Brain microvascular endothelial cell (primary cell): ENCODE data around the gene GNAI2.
A peak's percentile ranks its signal among the peaks of the same experiment; 100 is the strongest.

ENCODE experiments used
- DNase-seq: peaks from one replicate; pipeline ENCODE4 v3.0.0-alpha.2; 2020
- H3K27ac ChIP-seq: fragments of 250-450 bp; sonication (Bioruptor Pico); 2 replicates; pipeline ENCODE4 v1.5.1; 2020; ENCODE audit warnings: mild to moderate bottlenecking, moderate library complexity
- H3K27me3 ChIP-seq: fragments of 250-450 bp; sonication (Bioruptor Pico); replicated peaks from 2 replicates; pipeline ENCODE4 v1.5.1; 2020; ENCODE audit warnings: mild to moderate bottlenecking
- H3K36me3 ChIP-seq: fragments of 250-450 bp; sonication (Bioruptor Pico); replicated peaks from 2 replicates; pipeline ENCODE4 v1.5.1; 2020; ENCODE audit warnings: mild to moderate bottlenecking
- H3K4me3 ChIP-seq: 2 replicates; pipeline ENCODE4 v1.5.1; 2011; ENCODE audit warnings: low read depth, mild to moderate bottlenecking, control low read depth, low read length, moderate library complexity
- in situ Hi-C: cut with HindIII; loops from 2 replicates; pipeline ENCODE4 v1.10.0; 2017; ENCODE audit warnings: low sequenced_read_pairs, low pct_ligation_motif_present
- TF ChIP-seq, protein P1 (sequence below): IDR thresholded peaks from 2 replicates; pipeline ENCODE4 v1.5.1; 2011; ENCODE audit warnings: low read depth, mild to moderate bottlenecking, moderate library complexity, low read length, control low read depth, inconsistent platforms; ENCODE audit errors: missing control alignments

The GNAI2 gene

GRCh38 chr3:50212502-50212901 lies 23.5 kb upstream of the GNAI2 start:
- H3K27ac ChIP-seq = no peak overlapping the region
- DNase-seq = no peak
- no peaks in the 10 kb centered on the region for H3K27me3 ChIP-seq
- no peaks in the 10 kb centered on the region for H3K36me3 ChIP-seq
- no peak overlapping the region for H3K4me3 ChIP-seq
- in situ Hi-C loops = no loop called here
- TF ChIP-seq, protein P1, sequence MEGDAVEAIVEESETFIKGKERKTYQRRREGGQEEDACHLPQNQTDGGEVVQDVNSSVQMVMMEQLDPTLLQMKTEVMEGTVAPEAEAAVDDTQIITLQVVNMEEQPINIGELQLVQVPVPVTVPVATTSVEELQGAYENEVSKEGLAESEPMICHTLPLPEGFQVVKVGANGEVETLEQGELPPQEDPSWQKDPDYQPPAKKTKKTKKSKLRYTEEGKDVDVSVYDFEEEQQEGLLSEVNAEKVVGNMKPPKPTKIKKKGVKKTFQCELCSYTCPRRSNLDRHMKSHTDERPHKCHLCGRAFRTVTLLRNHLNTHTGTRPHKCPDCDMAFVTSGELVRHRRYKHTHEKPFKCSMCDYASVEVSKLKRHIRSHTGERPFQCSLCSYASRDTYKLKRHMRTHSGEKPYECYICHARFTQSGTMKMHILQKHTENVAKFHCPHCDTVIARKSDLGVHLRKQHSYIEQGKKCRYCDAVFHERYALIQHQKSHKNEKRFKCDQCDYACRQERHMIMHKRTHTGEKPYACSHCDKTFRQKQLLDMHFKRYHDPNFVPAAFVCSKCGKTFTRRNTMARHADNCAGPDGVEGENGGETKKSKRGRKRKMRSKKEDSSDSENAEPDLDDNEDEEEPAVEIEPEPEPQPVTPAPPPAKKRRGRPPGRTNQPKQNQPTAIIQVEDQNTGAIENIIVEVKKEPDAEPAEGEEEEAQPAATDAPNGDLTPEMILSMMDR = peak; percentile 5

GRCh38 chr3:50212971-50213370 lies 23.0 kb upstream of the GNAI2 start:
- no peaks in the 10 kb centered on the region for H3K36me3 ChIP-seq
- no peak overlapping the region for H3K4me3 ChIP-seq
- no peak for DNase-seq
- in situ Hi-C loops = no loop called here
- H3K27me3 ChIP-seq = no peaks in the 10 kb centered on the region
- no peak overlapping the region for H3K27ac ChIP-seq
- TF ChIP-seq, protein P1 = no peak

DNA sequence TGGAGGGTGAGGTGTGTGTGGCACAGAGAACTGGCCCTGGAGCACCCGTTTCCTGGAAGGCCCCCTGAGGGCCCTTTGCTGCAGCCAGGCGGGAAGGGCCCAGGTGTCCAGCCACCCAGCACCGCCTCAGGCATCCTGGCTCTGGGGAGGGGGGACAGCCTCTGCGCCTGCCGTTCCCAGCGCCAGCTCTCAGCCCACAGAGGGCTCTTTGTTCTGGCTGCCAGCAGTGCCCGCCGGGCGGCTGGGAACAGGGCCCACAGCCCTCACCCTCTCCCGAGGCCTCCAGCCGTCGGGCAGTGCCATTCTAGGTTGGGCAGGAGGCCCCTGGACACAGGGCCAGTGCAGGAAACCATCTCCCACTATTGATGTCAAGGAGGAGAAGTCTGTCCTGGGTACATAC lies 22.6 kb upstream of the GNAI2 start:
- no peak overlapping the region for H3K4me3 ChIP-seq
- H3K27ac ChIP-seq = no peak overlapping the region
- H3K36me3 ChIP-seq = no peaks in the 10 kb centered on the region
- H3K27me3 ChIP-seq = no peaks in the 10 kb centered on the region
- no peak for DNase-seq
- TF ChIP-seq, protein P1 = no peak
- in situ Hi-C loops = no loop called here

DNA sequence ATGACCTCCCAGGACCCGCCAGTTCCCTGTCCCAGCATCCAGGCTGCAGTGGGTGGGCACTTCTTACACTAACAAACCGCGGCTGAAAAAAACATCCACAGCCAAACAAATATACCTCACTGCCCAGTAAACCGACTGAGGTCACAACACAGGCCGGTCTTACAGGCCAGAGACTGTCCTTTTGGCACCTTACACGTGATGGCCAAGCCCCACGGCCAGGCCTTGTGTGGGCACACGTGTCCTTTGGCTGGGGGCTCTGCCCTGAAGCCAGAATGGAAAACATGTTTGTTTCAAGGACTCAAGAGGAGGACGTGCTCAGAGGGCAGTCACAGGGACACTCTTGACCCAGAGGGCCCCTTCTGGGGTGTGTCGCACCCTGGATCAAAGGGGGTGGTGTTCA lies 21.2 kb upstream of the GNAI2 start:
- in situ Hi-C loops = no loop called here
- no peak for DNase-seq
- H3K27ac ChIP-seq = no peak overlapping the region
- H3K27me3 ChIP-seq = no peaks in the 10 kb centered on the region
- no peak overlapping the region for H3K4me3 ChIP-seq
- H3K36me3 ChIP-seq = no peaks in the 10 kb centered on the region
- TF ChIP-seq, protein P1 = no peak

DNA sequence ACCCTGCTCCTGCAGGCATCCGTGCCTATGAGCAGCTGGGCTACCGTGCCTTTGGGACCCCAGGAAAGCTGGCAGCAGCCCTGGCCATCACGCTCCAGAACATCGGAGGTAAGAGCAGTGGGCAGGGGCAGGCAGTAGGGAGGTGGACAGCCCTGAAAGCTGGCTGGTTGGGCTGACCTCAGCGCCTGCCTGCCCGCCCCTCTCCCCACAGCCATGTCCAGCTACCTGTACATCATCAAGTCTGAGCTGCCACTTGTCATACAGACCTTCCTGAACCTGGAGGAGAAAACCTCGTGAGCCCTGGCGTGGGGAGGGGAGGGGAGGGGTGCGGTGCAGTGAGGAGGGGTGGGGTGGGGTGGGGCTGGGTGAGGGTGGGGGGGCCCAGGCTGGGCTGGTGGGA lies 20.5 kb upstream of the GNAI2 start:
- TF ChIP-seq, protein P1 = no peak

DNA sequence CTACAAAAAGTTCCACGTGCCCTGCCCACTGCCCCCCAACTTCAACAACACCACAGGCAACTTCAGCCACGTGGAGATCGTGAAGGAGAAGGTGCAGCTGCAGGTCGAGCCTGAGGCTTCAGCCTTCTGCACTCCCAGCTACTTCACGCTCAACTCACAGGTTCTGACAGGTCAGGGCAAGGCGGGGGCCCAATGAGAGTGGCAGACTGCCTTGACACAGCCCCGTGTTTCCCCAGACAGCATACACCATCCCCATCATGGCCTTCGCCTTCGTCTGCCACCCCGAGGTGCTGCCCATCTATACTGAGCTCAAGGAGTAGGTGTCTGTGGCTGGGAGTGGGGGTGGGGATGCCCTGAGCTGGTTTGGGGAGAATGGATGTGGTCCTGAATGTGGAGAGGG lies 18.3 kb upstream of the GNAI2 start:
- Histone ChIP-seq H3K27ac (no peak overlapping the region), H3K4me3 (no peak overlapping the region), H3K27me3 (no peaks in the 10 kb centered on the region), H3K36me3 (no peaks in the 10 kb centered on the region)
- no peak for DNase-seq
- TF ChIP-seq, protein P1 = no peak
- in situ Hi-C loops = no loop called here

More for the DNA sequence above, 20.5 kb upstream of the GNAI2 start:
- Histone ChIP-seq H3K27me3 (no peaks in the 10 kb centered on the region), H3K27ac (no peak overlapping the region), H3K36me3 (no peaks in the 10 kb centered on the region), H3K4me3 (no peak overlapping the region)
- no peak for DNase-seq
- in situ Hi-C loops = no loop called here
